Middle frontal gyrus (tissue), 1 donor: ENCODE measurements around the gene NR2F6.
"Not testable (repeated sequence)": the region's sequence is repeated elsewhere in the genome, so short reads cannot be mapped to it uniquely, and the experiment has no call there.

ENCODE experiments used
- DNase-seq: peaks from one replicate; pipeline ENCODE4 v3.0.0-alpha.2; 2015; ENCODE audit warnings: low spot score; ENCODE audit errors: extremely low spot score

NR2F6 gene

DNA sequence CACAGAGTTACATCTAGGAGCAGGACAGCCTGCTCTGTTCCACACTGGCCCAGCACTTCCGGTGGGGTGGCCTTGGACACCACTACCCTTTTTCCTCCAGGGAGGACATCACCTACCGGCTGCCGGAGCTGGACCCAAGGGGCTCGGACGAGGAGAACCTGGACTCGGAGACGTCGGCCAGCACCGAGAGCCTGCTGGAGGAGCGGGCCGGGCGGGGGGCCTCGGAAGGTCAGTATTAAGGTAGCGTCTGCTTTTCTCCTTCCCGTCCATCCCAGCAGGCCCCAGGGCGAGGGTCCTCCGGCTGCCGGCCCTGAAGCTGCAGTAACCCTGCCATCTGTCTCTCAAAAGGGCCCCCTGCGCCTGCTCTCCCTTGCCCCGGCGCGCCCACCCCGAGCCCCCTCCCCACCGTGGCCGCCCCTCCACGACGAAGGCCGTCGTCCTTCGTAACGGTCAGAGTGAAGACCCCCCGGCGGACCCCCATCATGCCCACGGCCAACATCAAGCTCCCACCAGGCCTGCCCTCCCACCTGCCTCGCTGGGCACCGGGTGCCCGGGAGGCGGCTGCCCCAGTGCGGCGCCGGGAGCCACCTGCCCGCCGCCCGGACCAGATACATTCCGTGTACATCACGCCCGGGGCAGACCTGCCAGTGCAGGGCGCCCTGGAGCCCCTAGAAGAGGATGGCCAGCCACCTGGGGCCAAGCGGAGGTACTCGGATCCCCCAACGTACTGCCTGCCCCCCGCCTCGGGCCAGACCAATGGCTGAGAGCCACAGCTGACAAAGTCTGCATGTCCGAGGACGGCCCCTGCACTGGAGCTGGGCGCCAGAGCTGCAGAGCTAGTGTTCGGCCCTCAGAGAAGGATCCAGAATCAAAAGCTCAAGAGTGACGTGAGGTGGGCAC is 33.9 kb downstream of the NR2F6 start:
- no peak for DNase-seq

DNA sequence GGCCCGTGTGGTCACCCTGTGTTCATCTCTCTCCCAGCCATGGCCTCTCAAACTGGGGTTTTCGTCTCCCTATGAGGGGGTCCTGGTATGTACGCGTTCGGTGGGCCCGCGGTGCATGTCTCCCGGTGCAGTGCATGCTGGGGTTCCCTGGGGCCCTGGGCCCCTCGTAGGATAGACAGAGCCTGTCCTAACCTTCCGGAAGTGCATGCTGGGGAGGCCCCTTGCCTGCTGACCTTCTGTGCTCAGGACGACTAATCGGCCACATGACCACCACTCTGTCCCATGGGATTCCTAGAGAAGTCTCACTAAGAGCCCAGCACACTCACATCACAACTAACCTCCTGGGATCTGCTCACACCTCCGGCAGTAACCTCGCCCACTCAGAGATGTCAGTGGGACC is 35.4 kb downstream of the NR2F6 start:
- DNase-seq, result no peak

DNA sequence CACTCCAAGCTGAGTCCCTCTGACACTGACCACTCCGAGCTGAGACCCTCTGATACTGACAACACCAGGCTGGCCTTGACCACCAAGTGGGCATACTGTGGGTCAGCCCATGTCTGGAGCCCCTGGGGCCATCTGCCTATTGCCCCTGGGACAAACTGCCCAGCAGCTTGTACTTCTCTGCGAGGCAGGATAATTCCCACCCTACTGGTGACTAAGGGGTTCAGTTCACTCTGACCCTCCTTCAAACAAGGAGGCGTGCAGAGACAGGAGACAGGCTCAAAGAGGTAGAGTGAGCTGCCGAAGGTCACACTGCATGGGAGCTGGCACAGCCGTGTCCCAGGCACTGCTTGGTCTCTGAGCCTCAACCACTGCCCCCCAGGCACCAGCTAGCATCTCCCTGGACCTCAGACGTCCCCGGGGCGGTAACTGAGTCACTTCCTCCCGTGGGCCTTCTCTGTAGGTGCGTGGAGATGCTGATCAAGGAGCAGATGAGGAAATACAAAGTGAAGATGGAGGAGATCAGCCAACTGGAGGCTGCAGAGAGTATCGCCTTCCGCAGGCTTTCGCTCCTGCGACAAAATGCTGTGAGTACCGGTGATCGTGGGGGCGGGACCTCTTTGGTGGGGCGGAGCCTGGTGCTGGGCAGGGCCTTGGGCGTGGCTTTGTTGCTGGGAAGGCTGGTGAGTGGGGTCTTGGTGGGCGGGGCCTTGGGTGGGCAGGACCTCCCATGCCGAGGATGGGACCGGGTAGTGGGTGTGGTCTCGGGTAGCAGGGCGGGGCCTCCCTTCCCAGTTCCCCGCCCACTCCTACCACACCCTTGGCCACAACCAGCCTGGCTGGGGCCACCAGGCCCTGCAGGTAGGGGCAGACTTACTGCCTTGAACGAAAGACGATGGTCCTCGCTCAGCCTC is 36.3 kb downstream of the NR2F6 start:
- no peak for DNase-seq

DNA sequence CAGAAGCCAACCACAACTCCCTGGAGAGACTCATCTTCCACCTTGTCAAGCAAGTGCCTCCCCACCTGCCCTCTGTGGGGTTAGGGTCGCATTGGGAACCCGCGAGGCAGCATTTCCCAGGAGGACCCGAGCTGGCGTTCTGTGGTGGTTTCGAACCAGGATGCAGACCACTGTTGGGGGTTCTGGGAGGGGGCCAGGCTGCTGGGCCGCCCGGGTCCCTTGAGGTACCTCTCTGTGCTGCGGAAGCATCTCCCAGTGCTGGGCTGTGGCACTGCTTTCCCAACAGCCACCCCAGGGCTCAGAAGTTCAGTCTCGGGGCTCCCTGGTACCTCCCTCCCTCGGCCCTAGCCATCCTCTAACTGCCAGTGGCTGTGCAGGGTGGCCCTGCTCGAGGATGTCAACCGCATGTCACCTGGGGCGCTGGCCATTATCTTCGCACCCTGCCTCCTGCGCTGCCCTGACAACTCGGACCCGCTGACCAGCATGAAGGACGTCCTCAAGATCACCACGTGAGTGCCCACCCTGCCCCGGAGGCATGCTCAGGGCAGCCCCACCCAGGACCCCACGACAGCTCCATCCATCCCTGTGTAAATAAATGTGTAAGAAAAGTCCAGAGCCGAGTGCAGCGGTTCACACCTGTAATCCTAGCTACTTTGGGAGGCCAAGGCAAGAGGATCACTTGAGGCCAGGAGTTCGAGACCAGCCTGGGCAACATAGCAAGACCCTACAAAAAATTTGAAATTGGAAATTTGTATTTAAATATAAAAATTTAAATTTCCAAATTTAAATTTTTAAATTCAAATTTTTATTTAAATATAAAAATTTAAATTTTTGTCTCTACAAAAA is 38.8 kb downstream of the NR2F6 start:
- DNase-seq, result no peak

DNA sequence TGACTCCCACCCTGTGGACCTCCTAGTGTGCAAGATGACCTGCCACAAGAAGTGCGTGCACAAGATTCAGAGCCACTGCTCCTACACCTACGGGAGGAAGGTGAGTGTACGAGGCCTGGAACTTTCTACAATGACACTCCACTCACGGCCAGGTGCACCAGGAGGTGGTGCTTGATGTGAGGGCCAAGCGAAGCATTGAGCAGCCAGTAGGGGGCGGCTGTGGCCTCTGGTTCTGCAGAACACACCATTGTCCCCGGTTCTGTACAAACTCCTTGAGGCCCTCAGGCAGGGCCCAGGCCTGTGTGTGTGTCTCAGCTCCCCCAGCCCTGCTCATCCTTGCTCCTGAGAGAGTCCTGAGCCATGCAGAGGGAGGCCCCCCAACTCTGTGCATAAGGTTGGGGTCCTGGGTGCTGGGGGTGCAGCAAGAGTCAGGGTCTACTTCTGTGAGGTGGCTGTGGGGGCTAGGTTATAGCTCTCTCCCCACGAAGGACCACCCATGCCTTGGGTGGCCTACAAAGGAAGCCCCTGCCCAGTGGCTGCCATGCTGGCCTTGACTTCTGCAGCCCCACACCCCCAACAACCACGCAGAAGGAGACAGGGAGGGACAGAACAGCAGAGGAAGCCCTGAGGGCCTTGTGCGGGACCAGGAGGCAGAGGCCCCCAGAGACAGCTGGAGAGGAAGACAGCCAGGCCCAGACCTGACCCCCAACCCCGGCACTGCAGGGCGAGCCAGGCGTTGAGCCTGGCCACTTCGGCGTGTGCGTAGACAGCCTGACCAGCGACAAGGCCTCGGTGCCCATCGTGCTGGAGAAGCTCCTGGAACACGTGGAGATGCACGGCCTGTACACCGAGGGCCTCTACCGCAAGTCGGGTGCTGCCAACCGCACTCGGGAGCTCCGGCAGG is 40.2 kb downstream of the NR2F6 start:
- DNase-seq, result no peak

DNA sequence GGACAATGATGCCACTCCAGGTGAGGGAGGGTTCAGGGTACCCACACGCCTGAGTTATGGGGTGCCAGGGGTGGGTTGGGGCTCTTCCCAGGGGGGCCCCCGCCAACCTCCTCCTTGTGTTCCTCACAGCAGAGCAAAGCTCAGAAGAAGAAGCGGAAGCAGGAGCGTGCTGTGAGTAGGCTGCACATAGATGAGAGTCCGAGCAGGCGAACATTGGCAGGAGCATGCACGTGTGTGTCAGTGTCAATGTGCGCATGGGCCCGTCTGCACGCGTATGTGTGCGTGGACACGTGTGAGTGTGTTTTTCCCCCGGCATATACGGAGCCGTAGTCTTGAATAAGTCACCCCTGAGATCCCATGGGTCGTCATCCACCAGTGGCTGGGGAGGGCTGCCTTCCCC is 43.0 kb downstream of the NR2F6 start:
- DNase-seq, result no peak

DNA sequence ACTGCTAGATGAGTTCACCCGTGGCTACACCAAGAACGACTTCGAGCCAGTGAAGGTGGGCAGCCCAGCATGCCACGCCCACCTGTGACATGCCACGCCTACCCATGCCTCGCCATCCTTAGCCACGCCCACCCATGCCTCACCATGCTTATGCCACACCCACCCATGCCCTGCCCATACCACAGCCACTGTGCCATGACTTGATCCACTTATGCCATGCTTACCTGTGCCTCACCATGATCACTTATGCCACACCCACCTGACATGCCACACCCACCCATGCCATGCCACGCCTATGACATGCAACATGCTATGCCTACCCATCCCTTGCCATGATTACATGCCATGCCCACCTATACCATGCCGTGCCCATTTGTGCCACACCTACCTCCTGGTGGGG is 43.5 kb downstream of the NR2F6 start:
- no peak for DNase-seq

DNA sequence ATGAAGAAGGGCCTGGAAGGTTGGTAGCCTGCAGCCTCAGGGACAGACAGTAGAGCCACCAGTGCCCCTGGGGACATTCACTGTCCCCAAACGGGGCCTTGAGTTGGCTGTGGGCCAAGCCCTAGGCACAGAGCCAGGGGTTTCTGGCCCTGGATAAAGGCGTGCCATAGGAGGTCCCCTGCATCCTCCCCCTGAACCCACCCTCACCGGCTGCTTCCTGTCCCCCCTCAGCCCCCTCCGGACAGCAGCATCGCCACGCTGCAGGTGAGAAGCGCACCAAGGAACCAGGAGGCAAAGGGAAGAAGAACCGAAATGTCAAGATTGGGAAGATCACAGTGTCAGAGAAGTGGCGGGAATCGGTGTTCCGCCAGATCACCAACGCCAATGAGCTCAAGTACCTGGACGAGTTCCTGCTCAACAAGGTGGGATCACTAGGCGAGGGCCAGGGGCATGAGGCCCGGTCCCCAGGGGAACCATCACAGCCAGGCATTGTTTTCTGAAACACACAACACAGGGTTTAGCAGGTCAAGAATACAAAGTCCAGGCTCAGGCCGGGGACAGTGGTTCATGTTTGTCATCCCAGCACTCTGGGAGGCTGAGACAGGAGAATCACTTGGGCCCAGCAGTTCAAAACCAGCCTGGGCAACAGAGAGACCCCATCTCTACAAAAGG is 45.2 kb downstream of the NR2F6 start:
- DNase-seq, result no peak

DNA sequence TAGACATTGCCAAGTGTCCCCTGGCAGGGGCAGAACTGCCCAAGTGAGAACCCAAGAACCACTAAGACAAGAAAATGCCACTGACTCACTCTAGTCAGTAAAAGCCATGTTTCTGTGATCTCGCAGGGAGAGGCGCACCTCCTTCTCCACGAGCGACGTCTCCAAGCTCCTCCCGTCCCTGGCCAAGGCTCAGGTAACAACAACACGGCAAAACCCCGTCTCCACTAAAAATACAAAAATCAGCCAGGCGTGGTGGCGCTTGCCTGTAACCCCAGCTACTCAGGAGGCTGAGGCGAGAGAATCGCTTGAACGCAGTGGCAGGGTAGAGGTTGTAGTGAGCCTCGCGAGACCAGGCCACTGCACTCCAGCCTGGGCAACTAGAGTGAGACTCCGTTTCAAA is 48.1 kb downstream of the NR2F6 start:
- no peak for DNase-seq

DNA sequence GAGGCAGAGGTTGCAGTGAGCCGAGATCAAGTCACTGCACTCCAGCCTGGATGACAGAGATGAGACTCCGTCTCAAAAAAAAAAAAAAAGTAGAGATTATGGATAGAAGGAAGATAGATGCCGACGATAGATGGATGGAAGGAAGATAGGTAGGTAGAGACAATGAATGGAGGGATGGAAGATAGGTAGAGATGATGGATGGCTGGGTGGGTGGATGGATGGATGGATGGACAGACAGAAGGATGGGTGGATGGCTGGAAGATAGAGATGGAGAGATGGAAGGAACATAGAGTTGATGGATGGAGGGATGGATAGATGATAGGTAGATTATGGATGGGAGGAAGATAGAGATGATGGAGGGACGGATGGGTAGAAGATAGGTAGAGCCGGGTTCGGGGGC is 49.1 kb downstream of the NR2F6 start:
- no peak for DNase-seq

DNA sequence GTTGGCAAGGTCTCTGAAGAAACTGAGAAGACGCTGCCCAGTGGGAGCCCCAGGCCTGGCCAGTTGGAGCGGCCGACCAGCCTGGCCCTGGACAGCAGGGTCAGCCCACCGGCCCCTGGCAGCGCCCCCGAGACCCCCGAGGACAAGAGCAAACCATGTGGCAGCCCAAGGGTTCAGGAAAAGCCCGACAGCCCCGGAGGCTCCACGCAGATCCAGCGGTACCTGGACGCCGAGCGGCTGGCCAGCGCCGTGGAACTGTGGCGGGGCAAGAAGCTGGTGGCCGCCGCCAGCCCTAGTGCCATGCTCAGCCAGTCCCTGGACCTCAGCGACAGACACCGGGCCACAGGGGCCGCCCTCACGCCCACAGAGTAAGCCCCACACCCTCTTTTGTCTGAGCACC is 50.6 kb downstream of the NR2F6 start:
- no peak for DNase-seq

DNA sequence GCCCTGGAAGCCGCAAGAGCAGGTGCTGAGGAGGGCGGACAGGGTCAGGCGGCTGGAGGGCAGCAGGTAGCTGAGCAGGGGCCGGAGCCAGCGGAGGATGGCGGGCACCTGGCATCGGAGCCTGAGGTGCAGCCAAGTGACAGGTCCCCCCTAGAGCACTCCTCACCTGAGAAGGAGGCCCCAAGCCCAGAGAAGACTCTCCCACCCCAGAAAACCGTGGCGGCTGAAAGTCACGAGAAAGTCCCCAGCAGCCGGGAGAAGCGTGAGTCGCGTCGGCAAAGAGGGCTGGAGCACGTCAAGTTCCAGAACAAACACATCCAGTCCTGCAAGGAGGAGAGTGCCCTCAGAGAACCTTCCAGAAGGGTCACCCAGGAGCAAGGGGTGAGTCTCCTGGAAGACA is 51.1 kb downstream of the NR2F6 start:
- no peak for DNase-seq

DNA sequence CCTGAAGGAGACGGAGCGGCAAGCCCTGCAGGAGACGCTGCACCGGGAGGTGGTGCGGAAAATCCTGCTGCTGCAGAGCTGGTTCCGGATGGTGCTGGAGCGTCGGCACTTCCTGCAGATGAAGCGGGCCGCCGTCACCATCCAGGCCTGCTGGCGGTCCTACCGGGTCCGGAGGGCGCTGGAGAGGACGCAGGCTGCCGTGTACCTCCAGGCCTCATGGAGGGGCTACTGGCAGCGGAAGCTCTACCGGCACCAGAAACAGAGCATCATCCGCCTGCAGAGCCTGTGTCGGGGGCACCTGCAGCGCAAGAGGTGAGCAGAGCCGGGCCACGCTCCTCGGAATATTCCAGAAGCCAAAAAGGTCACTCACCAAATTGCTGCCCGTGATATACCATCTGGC is 53.0 kb downstream of the NR2F6 start:
- no peak for DNase-seq

DNA sequence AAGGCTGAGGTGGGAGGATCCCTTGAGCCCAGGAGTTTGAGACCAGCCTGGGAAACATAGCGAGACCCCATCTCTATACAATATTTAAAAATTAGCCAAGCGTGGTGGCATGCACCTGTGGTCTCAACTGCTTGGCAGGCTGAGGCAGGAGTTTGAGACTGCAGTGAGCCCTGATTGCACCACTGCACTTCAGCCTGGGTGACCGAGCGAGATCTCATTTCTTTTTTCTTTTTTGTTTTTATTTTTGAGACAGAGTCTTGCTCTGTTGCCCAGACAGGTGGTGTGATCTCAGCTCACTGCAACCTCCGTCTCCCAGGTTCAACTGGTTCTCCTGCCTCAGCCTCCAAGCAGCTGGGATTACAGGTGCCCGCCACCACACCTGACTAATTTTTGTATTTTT is 54.0 kb downstream of the NR2F6 start:
- not testable (repeated sequence) for DNase-seq

DNA sequence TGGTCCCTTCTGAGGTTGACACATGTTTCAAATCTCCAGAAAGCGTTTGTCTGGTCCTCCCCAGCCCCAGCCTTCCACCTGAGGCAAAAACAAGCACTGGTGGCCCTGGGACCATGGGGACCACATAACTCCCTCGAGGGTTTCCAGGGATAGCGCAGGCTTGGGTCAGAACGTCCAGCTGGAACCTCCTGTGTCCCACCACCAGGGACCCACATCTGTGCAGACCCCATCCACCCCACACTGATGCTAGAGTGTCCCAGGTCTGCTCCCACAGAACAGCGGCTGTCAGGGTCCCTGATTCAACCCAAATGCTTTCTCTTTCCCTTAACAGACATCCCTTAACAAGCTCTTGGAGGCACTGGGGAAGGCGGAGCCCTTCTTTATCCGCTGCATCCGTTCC is 60.1 kb downstream of the NR2F6 start:
- DNase-seq, result no peak

DNA sequence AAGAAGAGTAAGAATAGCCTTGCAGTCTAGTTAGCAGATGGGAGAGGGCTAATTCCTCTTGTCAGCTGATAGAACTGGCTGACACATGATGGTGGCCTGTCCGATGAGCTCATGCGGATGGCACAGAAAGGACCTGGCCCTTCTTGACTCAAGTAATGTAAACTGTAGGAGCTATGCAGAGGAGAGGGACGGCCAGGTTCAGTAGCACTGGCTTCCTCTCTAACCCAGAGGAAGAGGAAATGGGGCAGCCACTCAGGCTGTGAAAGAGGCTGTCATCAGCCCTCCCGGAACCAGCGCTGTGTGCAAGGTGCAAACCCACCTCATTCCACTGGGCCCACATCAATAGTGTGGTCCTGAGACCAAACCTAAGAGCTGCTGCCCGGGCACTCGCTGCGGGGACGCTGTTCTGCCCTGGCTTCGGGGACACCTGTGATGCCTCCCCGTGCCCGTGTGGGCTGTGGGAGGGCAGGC is 61.3 kb downstream of the NR2F6 start:
- no peak for DNase-seq

DNA sequence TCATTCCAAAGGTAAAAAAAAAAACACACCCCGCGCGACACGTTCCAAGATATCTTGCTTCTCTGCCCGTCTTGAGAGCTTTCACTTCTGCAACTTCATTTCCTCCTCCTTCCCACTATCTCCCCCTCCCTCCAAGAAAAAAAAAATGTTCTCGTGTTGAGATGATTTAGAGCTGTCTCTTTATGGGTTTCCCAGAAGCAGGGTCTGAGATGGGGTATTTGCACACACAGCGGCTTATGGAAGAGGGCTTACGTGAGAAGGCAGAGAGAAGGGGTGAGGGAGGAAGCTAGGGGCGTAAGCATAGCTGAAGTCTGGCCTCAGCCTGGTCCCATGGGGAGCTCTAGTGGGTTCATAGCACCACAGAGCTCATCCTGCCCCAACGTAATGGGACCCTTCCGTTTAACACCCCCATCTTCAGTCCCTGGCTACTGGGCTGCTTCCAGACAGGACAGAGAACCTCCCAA is 61.8 kb downstream of the NR2F6 start:
- no peak for DNase-seq

DNA sequence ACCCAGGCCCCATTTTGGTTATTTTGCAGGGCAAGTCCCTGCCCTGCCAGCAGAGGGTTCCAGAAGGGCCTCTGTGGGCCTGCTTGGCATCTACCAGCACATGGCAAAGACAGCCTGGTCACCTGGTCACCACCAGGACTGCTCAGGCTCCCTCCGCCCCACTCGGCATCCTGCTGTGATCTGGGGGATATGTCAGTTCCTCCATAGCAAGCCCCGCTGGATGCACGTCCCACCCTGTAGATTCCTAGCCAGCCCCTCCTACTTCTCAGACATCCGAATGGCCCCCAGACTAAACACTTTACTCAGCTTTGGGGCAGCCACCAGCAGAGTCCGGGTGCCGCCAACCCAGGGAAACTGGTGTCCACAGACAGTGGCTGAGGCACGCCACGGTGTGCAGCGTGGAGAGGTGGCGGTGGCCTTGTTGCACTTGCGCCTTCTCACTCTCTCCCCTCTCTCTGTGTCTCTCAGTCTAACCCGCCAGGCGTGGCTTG is 62.4 kb downstream of the NR2F6 start:
- no peak for DNase-seq
